GM12878 (cell line): Measurements from ENCODE around the gene PCF11. TPM values are rescaled to one million over a fixed set of nuclear protein-coding genes. Genes with fewer than 3 reads are reported as not detected.
A peak's percentile ranks its signal among the peaks of the same experiment; 100 is the strongest.

Experiments used
- EP300 ChIP-seq, 2 experiments: fragments of 150-350 bp in 1 of 2; IDR thresholded peaks; 2 replicates each; pipeline ENCODE4 v1.6.1; 2011 to 2012; ENCODE audit warnings: low read depth in 2 of 2, low read length in 2 of 2, borderline replicate concordance in 1 of 2, improper control_type of control experiment in 1 of 2, inconsistent platforms in 1 of 2; ENCODE audit not compliant: control insufficient read depth in 1 of 2
- MXI1 ChIP-seq: fragments of 150-350 bp; IDR thresholded peaks from 2 replicates; pipeline ENCODE4 v1.6.1; 2011; ENCODE audit warnings: low read depth, mild to moderate bottlenecking, inconsistent platforms, low read length, improper control_type of control experiment
- NBN ChIP-seq: fragments of 450-650 bp; IDR thresholded peaks from 2 replicates; pipeline ENCODE4 v1.6.1; 2016
- NFYB ChIP-seq: IDR thresholded peaks from 2 replicates; pipeline ENCODE4 v1.6.1; 2011; ENCODE audit warnings: low read depth, mild to moderate bottlenecking, low read length, improper control_type of control experiment, moderate library complexity; ENCODE audit not compliant: insufficient read depth
- RCOR1 ChIP-seq: conservative IDR thresholded peaks from 2 replicates; pipeline ENCODE4 v1.6.1; 2012; ENCODE audit warnings: low read depth, low read length, improper control_type of control experiment
- SMAD5 ChIP-seq: IDR thresholded peaks from 2 replicates; pipeline ENCODE4 v1.6.1; 2016; ENCODE audit warnings: antibody characterized with exemption, low read depth
- WRNIP1 ChIP-seq: IDR thresholded peaks from 2 replicates; pipeline ENCODE4 v1.6.1; 2011; ENCODE audit warnings: low read depth, low read length, improper control_type of control experiment, borderline replicate concordance
- ZNF384 ChIP-seq: IDR thresholded peaks from 2 replicates; pipeline ENCODE4 v1.6.1; 2012; ENCODE audit warnings: low read depth, mild to moderate bottlenecking, low read length, improper control_type of control experiment, borderline replicate concordance
- polyA plus RNA-seq, 11 experiments: library from polyadenylated mRNA; depleted of rRNA in 4 of 11; unstranded in 6 of 11; stranded (reverse) in 5 of 11; fragments of >200 nt; fragmentation: Nextera tagmentation in 4 of 11; fragmentation: Illumina TruSeq in 1 of 11; extraction: Ambion mirVana in 4 of 11; extraction: Trizol in 1 of 11; gene quantifications; 1 replicate in 1 of 11; 2 replicates in 10 of 11; pipeline versions ENCODE4 v1.2.1 to v1.2.3, GENCODE V29; 2011 to 2016; ENCODE audit warnings: inconsistent platforms in 2 of 11, missing spikeins in 2 of 11, low read depth in 1 of 11
- total RNA-seq, 4 experiments: library from RNA; depleted of rRNA in 3 of 4; stranded (reverse); fragments of >200 nt in 3 of 4; fragmentation: Illumina TruSeq in 1 of 4; extraction: Trizol in 1 of 4; gene quantifications; 2 replicates each; pipeline versions ENCODE4 v1.2.1 to v1.2.3, GENCODE V29; 2013 to 2021
- TF ChIP-seq, protein P1 (sequence below), 3 experiments: IDR thresholded peaks in 2 of 3; conservative IDR thresholded peaks in 1 of 3; 2 replicates each; pipeline ENCODE4 v1.5.1; 2011; ENCODE audit warnings: low read depth in 3 of 3, low read length in 3 of 3, mild to moderate bottlenecking in 3 of 3, control low read depth in 2 of 3, moderate library complexity in 2 of 3, inconsistent platforms in 1 of 3, mixed read lengths in 1 of 3; ENCODE audit not compliant: control insufficient read depth in 2 of 3, insufficient read depth in 1 of 3; ENCODE audit errors: extremely low read depth in 1 of 3
- TF ChIP-seq, protein P2 (sequence below): fragments of 450-650 bp; IDR thresholded peaks from 2 replicates; pipeline ENCODE4 v1.6.1; 2017; ENCODE audit warnings: mild to moderate bottlenecking, moderate library complexity
- TF ChIP-seq, protein P3 (sequence below): fragments of 450-650 bp; IDR thresholded peaks from 2 replicates; pipeline ENCODE4 v1.6.1; 2016; ENCODE audit warnings: mild to moderate bottlenecking
- TF ChIP-seq, protein P4 (sequence below): IDR thresholded peaks from 2 replicates; pipeline ENCODE4 v1.6.1; 2012; ENCODE audit warnings: mild to moderate bottlenecking, low read depth, low read length
- TF ChIP-seq, protein P5 (sequence below): fragments of 450-650 bp; IDR thresholded peaks from 2 replicates; pipeline ENCODE4 v1.6.1; 2014; ENCODE audit warnings: mild to moderate bottlenecking
- TF ChIP-seq, protein P6 (sequence below): IDR thresholded peaks from 2 replicates; pipeline ENCODE4 v1.6.1; 2011; ENCODE audit warnings: borderline replicate concordance, low read depth, mild to moderate bottlenecking, moderate library complexity, mixed read lengths, low read length; ENCODE audit not compliant: insufficient read depth; ENCODE audit errors: extremely low read length

The PCF11 gene
- total and polyA plus RNA-seq, 10 of the 15 experiments (the other 5 are each of a cell fraction or from before 2014, with no cell fraction given): 9.2 to 90.4 (median 48.0) TPM

DNA sequence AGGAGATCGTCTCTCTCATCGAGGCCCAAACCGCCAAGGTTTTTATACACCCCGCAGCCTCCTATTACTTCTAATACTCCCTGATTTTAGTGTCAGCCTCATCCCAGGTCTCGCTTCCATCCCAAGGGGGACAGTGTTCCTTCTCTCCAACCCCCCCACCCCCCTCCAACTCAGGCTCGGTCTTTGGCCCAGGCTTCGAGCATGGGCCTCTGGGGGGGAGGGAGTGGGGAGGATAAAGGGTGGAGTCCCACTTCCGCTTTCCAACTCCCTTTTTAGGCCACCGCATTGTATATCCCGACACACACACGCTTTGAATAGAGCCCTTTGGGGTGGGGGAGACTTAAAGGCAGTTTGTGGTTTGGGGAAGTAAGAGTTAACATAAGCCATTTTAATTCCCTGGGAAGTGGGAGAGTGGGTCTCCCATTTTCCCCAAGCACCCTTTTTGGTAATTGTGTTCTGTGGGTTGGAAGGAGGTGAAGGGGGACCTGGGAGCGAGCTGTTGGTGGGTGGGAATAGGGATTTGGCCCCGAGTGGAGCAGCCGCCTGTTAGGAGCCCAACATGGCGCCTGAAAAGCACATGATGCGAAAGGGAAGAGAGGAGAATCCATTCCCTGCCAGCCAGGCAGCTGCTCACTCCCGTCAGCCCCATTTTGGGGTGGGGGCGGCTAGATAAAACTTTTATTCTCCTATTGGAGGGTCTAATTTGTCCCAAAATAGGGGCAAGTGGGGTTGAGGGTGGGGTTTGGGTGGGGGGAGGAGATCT lies 844 bp downstream of the PCF11 start (continued):
- TF ChIP-seq NFYB (no peak), MXI1 (no peak; the same call in 1 of the 2 replicates), NBN (no peak), ZNF384 (no peak), RCOR1 (no peak), SMAD5 (no peak; the same call in 1 of the 2 replicates), WRNIP1 (no peak), EP300 (IDR thresholded peaks at IDR 0.05; ENCODE audit: borderline replicate concordance in 1 of 2, control insufficient read depth in 1 of 2, low read depth in 2 of 2, low read length in 2 of 2) (0 out of 4 replicates have a peak, but pooled peaks of 1 of the 2 experiments have one; percentile 35)
- TF ChIP-seq, protein P1, sequence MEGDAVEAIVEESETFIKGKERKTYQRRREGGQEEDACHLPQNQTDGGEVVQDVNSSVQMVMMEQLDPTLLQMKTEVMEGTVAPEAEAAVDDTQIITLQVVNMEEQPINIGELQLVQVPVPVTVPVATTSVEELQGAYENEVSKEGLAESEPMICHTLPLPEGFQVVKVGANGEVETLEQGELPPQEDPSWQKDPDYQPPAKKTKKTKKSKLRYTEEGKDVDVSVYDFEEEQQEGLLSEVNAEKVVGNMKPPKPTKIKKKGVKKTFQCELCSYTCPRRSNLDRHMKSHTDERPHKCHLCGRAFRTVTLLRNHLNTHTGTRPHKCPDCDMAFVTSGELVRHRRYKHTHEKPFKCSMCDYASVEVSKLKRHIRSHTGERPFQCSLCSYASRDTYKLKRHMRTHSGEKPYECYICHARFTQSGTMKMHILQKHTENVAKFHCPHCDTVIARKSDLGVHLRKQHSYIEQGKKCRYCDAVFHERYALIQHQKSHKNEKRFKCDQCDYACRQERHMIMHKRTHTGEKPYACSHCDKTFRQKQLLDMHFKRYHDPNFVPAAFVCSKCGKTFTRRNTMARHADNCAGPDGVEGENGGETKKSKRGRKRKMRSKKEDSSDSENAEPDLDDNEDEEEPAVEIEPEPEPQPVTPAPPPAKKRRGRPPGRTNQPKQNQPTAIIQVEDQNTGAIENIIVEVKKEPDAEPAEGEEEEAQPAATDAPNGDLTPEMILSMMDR (IDR thresholded peaks at IDR 0.05 in 2 of 3, conservative IDR thresholded peaks at IDR 0.05 in 1 of 3; ENCODE audit: control insufficient read depth in 2 of 3, extremely low read depth in 1 of 3, insufficient read depth in 1 of 3, low read depth in 3 of 3, low read length in 3 of 3): no peak
- TF ChIP-seq, protein P2, sequence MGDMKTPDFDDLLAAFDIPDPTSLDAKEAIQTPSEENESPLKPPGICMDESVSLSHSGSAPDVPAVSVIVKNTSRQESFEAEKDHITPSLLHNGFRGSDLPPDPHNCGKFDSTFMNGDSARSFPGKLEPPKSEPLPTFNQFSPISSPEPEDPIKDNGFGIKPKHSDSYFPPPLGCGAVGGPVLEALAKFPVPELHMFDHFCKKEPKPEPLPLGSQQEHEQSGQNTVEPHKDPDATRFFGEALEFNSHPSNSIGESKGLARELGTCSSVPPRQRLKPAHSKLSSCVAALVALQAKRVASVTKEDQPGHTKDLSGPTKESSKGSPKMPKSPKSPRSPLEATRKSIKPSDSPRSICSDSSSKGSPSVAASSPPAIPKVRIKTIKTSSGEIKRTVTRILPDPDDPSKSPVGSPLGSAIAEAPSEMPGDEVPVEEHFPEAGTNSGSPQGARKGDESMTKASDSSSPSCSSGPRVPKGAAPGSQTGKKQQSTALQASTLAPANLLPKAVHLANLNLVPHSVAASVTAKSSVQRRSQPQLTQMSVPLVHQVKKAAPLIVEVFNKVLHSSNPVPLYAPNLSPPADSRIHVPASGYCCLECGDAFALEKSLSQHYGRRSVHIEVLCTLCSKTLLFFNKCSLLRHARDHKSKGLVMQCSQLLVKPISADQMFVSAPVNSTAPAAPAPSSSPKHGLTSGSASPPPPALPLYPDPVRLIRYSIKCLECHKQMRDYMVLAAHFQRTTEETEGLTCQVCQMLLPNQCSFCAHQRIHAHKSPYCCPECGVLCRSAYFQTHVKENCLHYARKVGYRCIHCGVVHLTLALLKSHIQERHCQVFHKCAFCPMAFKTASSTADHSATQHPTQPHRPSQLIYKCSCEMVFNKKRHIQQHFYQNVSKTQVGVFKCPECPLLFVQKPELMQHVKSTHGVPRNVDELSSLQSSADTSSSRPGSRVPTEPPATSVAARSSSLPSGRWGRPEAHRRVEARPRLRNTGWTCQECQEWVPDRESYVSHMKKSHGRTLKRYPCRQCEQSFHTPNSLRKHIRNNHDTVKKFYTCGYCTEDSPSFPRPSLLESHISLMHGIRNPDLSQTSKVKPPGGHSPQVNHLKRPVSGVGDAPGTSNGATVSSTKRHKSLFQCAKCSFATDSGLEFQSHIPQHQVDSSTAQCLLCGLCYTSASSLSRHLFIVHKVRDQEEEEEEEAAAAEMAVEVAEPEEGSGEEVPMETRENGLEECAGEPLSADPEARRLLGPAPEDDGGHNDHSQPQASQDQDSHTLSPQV: no peak
- TF ChIP-seq, protein P3, sequence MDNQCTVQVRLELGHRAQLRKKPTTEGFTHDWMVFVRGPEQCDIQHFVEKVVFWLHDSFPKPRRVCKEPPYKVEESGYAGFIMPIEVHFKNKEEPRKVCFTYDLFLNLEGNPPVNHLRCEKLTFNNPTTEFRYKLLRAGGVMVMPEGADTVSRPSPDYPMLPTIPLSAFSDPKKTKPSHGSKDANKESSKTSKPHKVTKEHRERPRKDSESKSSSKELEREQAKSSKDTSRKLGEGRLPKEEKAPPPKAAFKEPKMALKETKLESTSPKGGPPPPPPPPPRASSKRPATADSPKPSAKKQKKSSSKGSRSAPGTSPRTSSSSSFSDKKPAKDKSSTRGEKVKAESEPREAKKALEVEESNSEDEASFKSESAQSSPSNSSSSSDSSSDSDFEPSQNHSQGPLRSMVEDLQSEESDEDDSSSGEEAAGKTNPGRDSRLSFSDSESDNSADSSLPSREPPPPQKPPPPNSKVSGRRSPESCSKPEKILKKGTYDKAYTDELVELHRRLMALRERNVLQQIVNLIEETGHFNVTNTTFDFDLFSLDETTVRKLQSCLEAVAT: peak; percentile 60; the same call in 1 of the 2 replicates
- TF ChIP-seq, protein P4, sequence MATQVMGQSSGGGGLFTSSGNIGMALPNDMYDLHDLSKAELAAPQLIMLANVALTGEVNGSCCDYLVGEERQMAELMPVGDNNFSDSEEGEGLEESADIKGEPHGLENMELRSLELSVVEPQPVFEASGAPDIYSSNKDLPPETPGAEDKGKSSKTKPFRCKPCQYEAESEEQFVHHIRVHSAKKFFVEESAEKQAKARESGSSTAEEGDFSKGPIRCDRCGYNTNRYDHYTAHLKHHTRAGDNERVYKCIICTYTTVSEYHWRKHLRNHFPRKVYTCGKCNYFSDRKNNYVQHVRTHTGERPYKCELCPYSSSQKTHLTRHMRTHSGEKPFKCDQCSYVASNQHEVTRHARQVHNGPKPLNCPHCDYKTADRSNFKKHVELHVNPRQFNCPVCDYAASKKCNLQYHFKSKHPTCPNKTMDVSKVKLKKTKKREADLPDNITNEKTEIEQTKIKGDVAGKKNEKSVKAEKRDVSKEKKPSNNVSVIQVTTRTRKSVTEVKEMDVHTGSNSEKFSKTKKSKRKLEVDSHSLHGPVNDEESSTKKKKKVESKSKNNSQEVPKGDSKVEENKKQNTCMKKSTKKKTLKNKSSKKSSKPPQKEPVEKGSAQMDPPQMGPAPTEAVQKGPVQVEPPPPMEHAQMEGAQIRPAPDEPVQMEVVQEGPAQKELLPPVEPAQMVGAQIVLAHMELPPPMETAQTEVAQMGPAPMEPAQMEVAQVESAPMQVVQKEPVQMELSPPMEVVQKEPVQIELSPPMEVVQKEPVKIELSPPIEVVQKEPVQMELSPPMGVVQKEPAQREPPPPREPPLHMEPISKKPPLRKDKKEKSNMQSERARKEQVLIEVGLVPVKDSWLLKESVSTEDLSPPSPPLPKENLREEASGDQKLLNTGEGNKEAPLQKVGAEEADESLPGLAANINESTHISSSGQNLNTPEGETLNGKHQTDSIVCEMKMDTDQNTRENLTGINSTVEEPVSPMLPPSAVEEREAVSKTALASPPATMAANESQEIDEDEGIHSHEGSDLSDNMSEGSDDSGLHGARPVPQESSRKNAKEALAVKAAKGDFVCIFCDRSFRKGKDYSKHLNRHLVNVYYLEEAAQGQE: no peak
- TF ChIP-seq, protein P5, sequence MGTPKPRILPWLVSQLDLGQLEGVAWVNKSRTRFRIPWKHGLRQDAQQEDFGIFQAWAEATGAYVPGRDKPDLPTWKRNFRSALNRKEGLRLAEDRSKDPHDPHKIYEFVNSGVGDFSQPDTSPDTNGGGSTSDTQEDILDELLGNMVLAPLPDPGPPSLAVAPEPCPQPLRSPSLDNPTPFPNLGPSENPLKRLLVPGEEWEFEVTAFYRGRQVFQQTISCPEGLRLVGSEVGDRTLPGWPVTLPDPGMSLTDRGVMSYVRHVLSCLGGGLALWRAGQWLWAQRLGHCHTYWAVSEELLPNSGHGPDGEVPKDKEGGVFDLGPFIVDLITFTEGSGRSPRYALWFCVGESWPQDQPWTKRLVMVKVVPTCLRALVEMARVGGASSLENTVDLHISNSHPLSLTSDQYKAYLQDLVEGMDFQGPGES: no peak
- TF ChIP-seq, protein P6, sequence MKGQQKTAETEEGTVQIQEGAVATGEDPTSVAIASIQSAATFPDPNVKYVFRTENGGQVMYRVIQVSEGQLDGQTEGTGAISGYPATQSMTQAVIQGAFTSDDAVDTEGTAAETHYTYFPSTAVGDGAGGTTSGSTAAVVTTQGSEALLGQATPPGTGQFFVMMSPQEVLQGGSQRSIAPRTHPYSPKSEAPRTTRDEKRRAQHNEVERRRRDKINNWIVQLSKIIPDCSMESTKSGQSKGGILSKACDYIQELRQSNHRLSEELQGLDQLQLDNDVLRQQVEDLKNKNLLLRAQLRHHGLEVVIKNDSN: no peak
